Measurements from ENCODE around the gene SPP1. TPM values are rescaled to one million over a fixed set of nuclear protein-coding genes. Genes with fewer than 3 reads are reported as not detected.

The SPP1 gene
- 151 to 213 TPM (median 166 TPM) in 5 replicates for total RNA-seq (2022; extraction: Qiagen RNA extraction)

GRCh38 chr4:87975466-87975865, at the start of gene SPP1:
Gene SPP1 (plus strand): TSS chr4:87975714. CDS start chr4:87976896, 1,182 bp downstream.

GRCh38 chr4:88007304-88008121, 32.0 kb downstream of the SPP1 start, which contains the start of gene PKD2:
Gene PKD2 (plus strand): TSS chr4:88007635. CDS start chr4:88007734, 99 bp downstream.

Other genes with a start within 250 kb of the SPP1 start
- not detected in 5 replicates for gene IBSP, start 176.2 kb upstream of the SPP1 start, total RNA-seq (2022; extraction: Qiagen RNA extraction)
- gene MEPE, start 142.7 kb upstream of the SPP1 start, total RNA-seq (2022; extraction: Qiagen RNA extraction): not detected in 5 replicates
- gene PKD2, start 31.9 kb downstream of the SPP1 start, total RNA-seq (2022; extraction: Qiagen RNA extraction): 15.5 to 26.6 TPM (median 20.8 TPM) in 5 replicates
- gene ABCG2, start 182.9 kb downstream of the SPP1 start, total RNA-seq (2022; extraction: Qiagen RNA extraction): 17.3 to 21.0 TPM (median 20.2 TPM) in 5 replicates

All from A549 treated with CORT108297 at 1 μM for 4 hours (cell line).